Stimulated activated CD8-positive, alpha-beta memory T cell treated with anti-CD3 and anti-CD28 coated beads, Interleukin-2, amount 100 ng/mL, for 48 hours (primary cell): ENCODE measurements around the gene CHCHD6.

ENCODE experiments used
- DNase-seq, 2 donors: peaks; one replicate each; pipeline ENCODE4 v3.0.0-alpha.2; 2020; ENCODE audit warnings: low read depth in 2 of 2

The CHCHD6 gene, protein sequence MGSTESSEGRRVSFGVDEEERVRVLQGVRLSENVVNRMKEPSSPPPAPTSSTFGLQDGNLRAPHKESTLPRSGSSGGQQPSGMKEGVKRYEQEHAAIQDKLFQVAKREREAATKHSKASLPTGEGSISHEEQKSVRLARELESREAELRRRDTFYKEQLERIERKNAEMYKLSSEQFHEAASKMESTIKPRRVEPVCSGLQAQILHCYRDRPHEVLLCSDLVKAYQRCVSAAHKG

DNA sequence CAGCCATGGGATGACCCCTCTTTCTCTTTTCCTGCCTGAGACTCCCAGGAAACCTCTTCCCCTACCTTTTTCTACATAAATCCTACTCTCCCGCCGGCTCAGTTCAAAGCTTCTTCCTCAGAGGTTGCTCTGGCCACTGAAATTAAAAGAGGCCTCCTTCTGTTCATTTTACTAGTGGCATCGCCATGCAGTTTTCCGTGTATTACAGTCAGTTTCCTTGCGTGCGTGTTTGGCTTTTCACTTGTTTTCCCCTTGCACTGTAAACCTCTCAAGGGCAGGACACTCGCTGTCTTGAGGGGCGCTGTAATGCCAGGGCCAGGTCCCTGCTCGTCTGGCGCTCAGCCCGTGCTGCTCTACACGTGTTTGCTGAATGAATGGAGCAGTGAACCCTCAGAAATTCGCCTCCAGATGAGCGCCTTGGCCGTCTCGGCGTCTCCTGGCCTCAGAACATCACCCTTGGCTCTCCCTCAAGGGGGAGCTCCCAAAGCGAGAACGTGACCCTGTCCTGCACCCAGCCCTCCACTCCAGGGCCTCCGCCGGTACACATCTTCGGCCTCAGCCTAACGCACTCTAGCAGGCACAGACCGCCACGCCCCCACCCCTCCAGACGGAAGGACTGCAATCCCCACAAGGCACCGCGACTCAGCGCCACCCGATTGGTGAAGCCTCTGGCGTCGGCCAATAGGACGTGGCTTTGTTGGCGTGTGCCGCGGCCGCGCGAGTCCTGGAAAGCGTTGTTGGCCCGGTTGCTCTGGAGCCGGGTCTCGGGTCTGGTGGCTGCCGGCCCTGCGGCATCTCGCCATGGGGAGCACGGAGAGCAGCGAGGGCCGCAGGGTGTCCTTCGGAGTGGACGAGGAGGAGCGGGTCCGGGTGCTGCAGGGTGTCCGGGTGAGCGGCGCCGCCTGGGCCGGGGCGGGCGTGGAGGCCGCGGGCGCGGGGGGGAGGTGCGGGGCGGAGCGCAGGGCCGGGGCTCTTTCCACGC is at the start of gene CHCHD6:
Gene CHCHD6 (plus strand): TSS at position 729 of the 982 bp plus-strand sequence. CDS start 73 bp downstream, at position 802.
- peak; percentile 91 to 93 for DNase-seq

DNA sequence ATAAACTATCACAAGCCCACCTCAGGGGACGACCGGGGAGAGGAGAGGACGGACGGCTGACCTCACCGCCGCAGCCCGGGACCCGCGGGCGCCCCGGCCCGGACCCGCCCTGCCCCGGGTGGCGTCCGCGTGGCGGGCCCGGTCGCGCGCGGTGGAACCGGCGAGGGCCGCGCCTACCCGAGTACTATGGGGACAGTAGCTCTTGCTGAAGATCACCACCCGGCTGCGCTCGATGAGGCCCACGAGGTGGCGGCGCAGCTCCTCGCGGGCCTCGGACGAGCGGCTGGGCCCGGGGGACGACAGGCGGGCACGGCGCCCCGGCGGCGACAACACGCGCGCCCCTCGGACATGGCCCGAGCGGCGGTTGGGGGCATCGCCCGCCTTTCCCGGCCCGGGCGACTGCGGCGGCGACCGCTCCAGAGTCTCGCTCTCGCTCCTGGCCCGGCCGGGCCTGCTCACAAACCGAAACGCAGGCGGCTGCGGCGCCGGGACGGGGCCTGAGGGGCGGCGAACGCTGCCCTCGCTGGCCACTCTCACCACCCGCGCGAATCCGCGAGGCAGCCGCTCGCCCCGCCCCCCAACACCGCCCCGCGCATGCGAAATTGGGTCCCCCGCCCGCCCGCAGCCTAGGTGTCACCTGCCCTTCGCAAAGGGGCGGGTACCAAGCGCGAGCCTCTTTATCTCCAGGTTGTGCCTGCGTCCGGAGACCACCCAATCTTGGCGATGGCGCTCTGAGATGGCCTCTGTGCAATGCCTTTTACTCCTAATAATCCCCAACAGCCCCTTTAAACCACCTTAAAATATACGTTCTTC is 49.3 kb upstream of the CHCHD6 start, which contains the start of gene TXNRD3:
Gene TXNRD3 (minus strand): TSS at position 554 of the 813 bp plus-strand sequence.
- peak; percentile 74 for DNase-seq

DNA sequence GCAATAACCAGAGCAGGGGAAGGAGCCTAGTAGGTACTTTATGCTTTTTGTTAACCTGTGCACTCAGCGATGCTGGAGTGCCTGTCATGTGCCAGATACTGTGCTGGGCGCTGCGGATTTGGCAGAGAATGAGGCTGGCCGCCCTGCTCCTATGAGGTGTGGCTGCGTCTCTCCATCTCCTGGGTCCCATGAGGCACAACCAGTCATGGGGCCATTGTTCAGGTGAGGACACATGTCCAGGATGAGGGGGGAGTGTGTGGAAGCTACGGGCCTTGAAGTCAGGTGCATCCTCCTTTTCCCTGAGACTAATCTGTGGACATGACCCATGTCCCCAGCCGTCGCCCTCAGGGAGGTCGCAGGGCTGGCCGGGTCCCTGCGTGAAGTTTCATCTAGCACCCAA is 48.2 kb upstream of the CHCHD6 start:
- no peak for DNase-seq

DNA sequence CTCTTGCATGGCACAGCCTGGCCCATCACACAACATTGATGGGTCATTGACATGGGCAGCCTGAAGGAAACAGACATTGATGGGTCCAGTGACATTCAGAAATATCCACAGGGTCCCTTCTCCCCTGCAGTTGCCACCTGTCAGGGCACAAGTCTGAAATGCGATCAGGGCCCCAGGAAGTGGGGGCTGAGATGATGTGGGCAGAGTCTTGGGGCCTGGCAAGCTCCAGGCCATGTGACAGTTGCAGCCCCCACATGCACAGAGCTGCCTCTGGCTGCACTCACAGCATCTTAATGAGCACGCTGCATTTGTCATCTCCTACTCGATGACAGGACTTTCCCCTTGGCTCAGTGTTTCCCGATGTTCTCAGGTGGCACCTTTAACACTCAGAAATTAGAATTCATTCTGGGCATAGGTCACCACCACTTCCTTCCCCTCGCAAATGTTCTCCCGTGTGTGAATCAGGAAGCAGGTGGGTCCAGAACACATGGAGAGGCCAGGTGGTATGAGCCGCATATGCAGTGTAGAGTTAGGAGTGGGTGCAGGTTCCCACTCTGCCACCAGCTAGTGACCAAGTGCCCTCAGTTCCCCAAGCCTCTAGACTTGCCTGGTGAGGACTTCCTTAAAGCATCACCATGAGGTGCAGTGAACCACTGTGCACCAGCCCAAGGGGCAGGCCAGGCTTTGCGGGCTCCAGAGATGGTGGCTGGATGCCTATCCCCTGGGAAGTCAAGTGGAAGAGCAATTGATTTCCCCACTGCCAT is 47.5 kb upstream of the CHCHD6 start:
- DNase-seq: no peak

DNA sequence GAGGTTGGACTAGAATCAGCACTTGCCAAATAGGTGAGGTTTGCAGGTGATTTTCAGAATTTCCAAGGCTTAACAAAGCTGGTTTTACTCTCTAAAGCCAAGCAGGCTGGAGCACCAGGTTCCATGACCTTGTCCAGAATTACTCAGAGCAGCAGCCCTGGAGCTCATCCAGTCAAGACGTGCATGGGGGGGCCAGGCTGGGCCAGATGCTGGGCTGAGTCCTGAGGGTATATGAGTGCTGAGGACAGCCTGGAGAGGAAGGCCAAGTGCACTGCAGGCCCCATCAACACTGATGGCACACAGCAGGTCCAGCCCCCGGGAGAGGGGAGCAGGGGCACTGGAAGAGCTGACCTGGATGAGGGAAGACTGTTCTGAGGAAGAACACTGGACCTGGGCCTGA is 46.1 kb upstream of the CHCHD6 start:
- DNase-seq: no peak

DNA sequence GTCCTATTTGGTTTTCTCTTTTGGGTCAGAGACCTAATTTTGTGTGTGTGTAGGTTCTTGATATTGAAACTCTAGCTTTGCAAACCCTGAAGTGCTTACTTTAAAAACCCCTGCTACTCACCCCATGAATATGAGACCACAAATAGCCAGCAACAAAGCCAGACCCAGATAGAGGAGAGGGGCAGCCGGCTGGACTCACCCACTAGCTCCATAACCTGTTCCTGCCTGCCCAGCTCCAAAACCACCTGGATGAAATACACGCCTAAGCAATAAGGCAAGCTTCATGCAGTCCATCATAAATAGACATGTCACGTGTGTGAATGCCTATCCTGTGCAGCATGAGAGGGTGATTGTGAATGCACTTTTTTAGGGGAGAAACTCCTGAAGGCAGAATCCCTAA is 45.5 kb upstream of the CHCHD6 start:
- no peak for DNase-seq

DNA sequence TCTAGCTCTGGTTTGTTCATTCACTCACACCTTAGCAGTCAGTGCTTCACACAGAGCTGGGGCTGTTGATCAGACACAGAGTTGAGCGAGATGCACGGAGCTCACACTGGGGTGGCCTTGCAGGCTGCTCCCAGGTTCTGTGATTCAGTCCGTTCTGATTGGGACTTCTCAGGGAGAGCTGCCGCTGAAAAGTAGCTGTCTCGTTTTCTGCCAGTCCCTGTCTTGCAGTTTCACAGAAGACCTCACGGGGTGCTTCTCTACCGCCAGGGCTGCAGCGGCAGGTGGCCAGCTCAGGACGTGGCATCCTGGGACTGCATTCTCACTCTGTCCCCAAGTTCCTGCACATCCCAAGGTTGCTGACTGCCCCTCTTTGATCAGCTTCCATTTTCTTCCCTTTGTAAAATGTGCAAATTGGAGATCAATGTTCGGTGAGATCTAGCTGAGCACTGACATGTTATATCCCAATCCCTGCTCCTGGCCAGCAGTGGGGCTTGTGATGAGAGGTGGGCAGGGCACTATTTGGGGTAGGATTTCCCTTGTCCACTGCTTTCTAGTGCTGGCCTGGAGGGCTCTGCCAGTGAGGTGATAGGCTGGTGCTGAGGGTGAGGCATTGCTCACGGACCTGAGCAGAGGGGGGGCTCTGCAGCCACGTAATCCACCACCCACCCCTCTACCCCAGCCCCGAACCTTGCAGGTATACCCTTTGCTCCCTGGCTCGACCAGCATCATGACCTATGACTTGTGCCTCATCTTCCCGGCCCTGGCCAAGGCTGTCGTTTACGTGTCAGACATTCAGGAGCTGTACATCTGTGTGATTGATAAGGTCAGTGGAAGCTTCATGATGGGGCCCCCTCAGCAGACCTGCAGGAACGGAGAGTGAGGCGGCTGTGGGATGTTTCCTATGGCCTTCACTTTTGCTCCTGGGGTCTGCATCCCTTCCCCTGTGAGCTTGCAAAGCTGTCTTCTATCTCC is 43.8 kb upstream of the CHCHD6 start:
- DNase-seq: no peak

DNA sequence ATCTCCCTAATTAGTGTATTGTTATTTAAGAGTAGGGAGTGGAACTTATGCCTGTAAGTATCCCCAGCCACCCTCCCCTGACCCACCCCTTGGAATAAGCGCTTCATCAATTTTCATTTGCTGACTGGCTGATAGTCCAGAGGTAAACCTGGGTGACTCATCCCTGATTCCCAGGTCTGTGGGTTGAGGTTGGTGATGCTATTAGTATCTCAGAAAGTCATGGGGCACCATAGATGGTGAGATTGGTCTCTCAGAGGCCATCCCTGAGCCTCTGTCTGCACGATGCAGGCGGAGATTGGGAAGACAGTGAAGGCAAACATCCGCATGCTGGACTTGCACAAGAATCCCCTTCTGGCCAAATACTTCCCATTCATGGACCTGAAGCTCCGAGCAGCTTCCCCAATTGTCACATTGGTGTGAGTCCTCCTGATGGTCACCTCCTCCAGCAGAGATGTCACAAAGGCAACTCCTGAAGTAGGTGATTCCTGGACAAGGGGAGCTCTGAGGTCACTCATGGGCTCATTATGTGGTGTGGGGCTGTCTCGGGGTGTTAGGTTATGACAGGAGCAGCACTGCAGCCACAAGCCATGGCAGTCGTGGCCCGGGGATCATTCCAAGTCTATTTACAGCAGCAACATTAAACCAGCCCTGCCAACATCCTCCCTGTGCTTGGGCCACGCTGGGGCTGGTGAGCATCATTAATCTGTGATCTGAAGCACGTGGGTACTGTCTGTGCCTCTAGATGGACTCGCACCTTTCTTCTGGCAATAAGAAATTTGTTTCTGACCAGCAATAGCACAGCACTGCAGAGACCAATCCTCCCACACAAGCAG is 42.3 kb upstream of the CHCHD6 start:
- DNase-seq: no peak

DNA sequence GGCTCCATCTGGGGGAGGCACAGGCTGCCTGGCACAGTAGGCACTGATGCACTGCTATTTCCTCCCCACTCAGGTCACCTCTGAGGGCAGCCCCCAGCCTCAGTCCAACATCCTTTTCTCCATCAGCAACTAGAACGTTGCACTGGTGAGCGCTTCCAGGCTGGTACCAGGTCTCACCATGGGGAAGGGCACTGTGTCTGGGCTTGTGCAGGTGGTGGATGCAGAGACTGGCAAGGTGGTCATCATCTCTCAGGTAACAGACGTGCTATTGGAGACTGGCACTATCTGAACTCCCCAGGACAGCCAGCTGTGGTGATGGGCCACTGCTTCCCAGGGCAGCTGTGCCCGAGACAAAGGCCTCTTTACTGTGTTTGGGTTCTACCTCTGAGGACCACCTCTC is 40.8 kb upstream of the CHCHD6 start:
- DNase-seq: no peak

DNA sequence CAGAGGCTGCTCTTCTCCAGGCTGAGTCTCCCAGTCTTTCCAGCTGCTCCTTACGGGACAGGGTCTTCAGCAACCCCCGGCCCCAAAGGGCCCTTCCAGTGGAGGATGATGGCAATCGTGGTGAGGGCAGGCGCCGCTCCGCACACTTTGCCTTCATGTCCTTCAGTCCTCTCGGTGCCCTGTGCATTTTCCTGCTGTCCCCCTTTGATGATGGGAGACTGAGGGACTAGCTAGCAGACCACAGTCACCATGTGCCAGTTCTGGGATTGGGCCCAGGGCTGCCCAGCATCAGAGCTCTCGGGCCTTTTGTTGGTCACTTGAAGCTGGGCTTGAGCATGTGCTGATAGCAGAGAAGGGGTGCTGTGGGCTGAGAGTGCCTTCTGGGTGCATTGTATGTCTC is 40.3 kb upstream of the CHCHD6 start:
- DNase-seq: no peak

DNA sequence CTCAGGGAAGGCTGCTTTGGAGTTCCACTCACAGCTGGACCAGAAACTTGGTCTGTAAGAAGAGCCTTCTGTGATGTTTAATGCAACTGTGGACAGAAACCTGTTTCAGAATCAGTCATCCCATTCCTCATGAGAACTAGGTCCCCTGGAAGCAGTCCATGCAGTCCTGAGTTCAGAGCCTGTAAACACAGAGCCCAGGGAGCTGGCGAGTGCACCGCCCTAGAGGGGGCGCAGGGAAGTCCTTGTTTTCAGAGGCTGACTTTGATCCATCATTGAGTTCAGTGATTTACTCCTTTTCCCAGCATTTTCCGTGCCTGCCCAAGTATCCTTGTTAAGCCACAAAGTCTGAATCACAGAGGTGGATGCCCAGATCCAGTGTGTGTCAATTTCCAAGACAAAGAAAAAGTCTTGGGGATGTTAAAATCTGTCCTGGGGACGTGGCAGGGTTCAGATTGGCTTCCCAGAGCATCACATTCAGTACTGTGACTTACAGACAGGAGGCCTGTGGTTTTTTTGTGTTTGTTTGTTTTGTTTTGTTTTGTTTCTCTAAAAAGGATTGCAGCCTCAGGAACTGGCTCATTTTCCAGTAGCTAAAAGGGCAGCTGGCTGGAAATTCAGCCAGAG is 39.3 kb upstream of the CHCHD6 start:
- no peak for DNase-seq

DNA sequence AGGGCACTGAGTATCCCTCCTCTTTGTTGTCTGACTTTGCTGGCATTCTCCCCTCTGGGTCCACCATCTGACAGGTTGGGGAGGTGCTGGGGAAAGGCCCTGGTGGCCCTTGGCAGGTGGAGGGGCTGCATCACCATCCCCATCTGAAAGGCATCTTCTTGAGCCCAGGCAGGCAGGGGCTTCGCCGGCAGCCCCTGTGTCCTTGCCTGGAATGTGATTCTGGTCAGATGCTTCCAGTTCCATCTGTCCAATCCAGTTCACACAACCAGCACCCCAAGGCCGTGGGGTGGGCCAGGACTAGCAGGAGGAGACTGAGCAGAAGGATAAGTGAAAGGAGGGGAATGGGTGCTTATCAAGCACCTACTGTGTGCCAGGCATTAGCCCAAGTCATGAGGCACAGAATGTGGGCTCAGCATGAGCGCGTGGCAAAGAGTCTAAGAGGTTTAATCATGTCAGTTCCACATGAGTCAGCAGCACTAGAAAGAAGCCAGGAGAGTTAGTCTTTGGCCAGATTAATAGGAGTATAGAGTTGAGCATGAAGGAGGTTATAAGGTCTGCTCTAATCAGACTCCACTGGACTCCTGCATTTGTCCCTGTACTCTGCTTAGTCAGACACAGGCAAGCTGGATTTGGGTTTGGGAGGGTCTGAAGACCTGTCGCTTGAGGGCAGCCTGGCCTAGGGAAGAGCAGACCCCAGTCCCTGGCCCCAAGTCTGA is 38.7 kb upstream of the CHCHD6 start:
- DNase-seq: no peak

DNA sequence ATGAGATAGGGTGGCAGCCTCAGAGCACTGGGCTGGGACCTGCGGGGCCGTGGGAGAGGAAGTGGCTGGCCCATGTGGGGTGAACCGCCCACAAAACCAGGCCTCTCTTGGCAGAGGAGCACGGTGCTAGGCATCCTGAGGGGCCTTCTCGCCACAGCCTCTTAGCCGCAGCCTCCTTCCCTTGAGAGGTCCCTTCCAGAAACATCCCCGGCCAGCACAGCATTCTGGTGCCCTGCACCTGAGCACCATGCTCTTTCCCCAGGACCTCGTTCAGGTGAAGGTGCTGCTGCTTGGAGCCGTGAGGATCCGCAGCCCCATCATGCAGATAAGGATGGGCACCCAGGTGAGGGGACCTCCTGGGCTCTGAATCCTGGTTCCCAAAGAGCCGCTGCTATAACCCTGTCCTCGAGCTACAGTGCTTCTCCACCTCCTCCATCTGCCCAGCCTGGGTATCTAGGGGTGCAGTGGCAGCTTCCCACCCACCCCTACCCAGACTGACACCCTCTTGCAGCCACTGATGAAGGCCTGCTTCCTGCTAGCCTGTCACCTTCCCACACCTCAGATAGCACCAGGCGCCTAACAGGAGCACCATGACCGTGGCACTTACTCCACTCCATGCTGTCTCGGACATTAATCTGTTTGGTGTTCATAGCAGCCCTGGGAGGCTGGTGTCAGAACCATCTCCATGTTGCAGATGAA is 37.9 kb upstream of the CHCHD6 start:
- DNase-seq: no peak

DNA sequence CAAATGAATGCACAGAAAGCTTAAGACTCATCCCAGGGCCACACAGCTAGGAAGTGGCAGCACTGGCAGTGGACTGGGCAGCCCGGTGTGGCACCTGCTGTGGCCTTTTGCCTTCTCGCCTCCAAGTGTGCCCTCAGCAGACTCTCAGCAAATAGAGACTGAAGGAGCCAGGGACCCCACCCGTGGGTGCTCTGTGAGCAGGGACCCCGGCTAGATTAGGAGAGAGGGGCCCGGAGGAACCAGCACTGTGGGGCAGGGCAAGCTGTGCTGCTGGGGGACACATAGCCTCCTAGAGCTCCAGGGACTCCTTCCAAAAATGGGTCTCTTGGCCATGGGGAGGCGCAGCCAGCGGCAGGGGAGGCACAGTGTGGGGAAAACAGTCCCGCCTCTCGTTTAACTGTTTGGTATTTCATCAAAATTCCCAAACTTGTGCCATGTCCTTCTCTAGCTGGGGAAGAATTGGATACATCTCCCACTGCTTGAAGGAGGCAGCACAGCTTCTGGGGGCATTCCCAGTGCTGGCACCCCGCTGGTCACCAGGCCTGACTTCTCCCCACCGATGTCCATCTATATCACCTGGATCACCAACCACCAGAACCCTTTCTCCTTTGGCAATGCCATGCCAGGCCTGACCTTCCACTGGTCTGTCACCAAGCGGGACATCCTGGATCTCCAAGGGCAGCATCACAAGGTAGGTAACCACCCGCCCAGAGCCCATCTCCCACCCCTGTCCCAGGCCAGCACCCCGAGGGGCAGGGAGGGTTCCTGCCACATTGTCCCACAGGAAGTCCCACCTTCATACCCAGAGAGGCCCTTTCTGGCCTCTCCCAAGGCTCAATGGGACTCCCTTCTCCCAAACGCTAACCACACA is 37.1 kb upstream of the CHCHD6 start:
- no peak for DNase-seq

DNA sequence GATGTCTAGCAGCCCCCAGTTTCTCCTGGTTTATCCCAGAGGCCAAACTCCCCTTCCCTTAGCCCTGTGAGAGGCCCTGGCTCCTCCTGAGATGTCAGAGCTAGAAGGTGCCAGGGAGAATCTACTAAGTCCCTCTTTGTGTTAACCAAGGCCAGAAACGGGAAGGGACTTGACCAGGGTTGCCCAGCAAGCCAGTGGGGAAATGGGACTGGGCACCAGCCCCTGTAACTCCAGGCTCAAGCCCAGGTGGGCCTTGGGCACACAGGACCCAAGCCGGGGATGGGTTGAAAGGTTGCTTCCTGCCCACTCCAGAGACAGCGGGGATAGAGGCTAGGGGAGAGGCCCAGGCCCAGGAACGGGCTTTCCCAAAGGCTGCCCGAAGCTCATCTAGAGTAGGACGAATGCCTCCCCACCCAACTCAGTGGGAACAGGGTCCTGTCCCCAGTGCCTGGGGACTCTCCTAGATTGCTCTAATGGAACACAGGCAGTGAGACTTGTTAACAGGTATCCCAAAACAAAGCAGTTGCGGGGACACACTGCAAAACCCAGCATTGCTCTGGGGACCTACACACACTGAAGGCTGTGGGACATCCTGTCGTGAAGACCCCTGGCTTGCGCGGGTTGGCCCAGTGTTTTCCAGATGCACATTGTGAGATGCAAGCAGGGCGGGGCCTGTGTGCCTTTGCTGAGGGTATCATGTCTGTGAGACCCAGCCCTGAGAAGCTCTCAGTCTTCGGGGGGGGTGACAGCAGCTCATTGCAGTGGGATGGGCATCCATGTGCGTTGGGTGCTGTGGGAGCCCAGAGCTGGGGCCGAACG is 36.2 kb upstream of the CHCHD6 start:
- DNase-seq: no peak
